HEK293 (cell line): Measurements from ENCODE around the gene PLXND1.

Experiments used
- CTCF ChIA-PET: fragments of 350-600 bp; formaldehyde crosslinking; extraction: SDS; loops from one replicate; lab custom pipeline; 2021; ENCODE audit warnings: antibody characterized with exemption; lab: Yijun Ruan, JAX
- POLR2A ChIA-PET: fragments of 300-600 bp; formaldehyde crosslinking; extraction: SDS; loops from one replicate; lab custom pipeline; 2020; ENCODE audit warnings: antibody characterized with exemption, inconsistent platforms; lab: Yijun Ruan, JAX
- H3K27ac ChIP-seq: fragments of 200-500 bp; sonication (Bioruptor generic); 2 replicates; pipeline ENCODE4 v1.5.1; 2014; ENCODE audit warnings: low read depth, low read length, control low read depth, inconsistent platforms; ENCODE audit errors: extremely low read depth
- H3K36me3 ChIP-seq, 2 experiments: fragments of 200-500 bp in 1 of 2; sonication (Bioruptor generic) in 1 of 2; 1 replicate in 1 of 2; 2 replicates in 1 of 2; pipeline ENCODE4 v1.5.1; 2014 to 2017; ENCODE audit warnings: inconsistent platforms in 2 of 2, low read length in 2 of 2; ENCODE audit not compliant: control insufficient read depth in 2 of 2, insufficient read depth in 1 of 2
- H3K4me1 ChIP-seq: fragments of 200-500 bp; sonication (Bioruptor generic); 2 replicates; pipeline ENCODE4 v1.5.1; 2014; ENCODE audit warnings: mild to moderate bottlenecking, low read length, inconsistent platforms; ENCODE audit not compliant: control insufficient read depth, insufficient read depth
- H3K4me3 ChIP-seq: 2 replicates; pipeline ENCODE4 v1.5.1; 2011; ENCODE audit warnings: low read depth, mild to moderate bottlenecking, control low read depth, low read length, moderate library complexity
- H3K9me3 ChIP-seq: fragments of 200-500 bp; sonication (Bioruptor generic); 2 replicates; pipeline ENCODE4 v1.5.1; 2014; ENCODE audit warnings: low read depth, low read length, inconsistent platforms; ENCODE audit not compliant: control insufficient read depth, insufficient read depth
- FEZF1 ChIP-seq: fragments of 450-650 bp; formaldehyde crosslinking; IDR thresholded peaks from 2 replicates; pipeline ENCODE4 v1.5.1; 2016; ENCODE audit warnings: missing biosample characterization, missing genetic modification characterization
- GLI4 ChIP-seq: fragments of 450-650 bp; formaldehyde crosslinking; IDR thresholded peaks from 2 replicates; pipeline ENCODE4 v1.5.1; 2016; ENCODE audit warnings: missing biosample characterization, missing genetic modification characterization
- GLIS1 ChIP-seq: fragments of 450-650 bp; formaldehyde crosslinking; IDR thresholded peaks from 2 replicates; pipeline ENCODE4 v1.5.1; 2016; ENCODE audit warnings: missing biosample characterization, missing genetic modification characterization
- TRIM28 ChIP-seq: IDR thresholded peaks from 2 replicates; pipeline ENCODE4 v1.6.1; 2011; ENCODE audit warnings: low read length, control low read depth, borderline replicate concordance
- WT1 ChIP-seq: fragments of 450-650 bp; formaldehyde crosslinking; IDR thresholded peaks from 2 replicates; pipeline ENCODE4 v1.5.1; 2016; ENCODE audit warnings: missing biosample characterization, missing genetic modification characterization
- ZBTB11 ChIP-seq: fragments of 450-650 bp; formaldehyde crosslinking; conservative IDR thresholded peaks from 2 replicates; pipeline ENCODE4 v1.5.1; 2016; ENCODE audit warnings: low read depth, missing biosample characterization, missing genetic modification characterization
- ZNF10 ChIP-seq: fragments of 450-650 bp; formaldehyde crosslinking; IDR thresholded peaks from 2 replicates; pipeline ENCODE4 v1.5.1; 2017; ENCODE audit warnings: missing biosample characterization, missing genetic modification characterization
- ZNF2 ChIP-seq: fragments of 450-650 bp; formaldehyde crosslinking; IDR thresholded peaks from 2 replicates; pipeline ENCODE4 v1.5.1; 2016; ENCODE audit warnings: missing biosample characterization, missing genetic modification characterization
- ZNF24 ChIP-seq: fragments of 450-650 bp; formaldehyde crosslinking; IDR thresholded peaks from 2 replicates; pipeline ENCODE4 v1.5.1; 2016; ENCODE audit warnings: missing biosample characterization, missing genetic modification characterization
- ZNF266 ChIP-seq: fragments of 450-650 bp; formaldehyde crosslinking; IDR thresholded peaks from 2 replicates; pipeline ENCODE4 v1.5.1; 2016; ENCODE audit warnings: missing biosample characterization, missing genetic modification characterization, low read depth
- ZNF280D ChIP-seq: fragments of 450-650 bp; formaldehyde crosslinking; IDR thresholded peaks from 2 replicates; pipeline ENCODE4 v1.5.1; 2016; ENCODE audit warnings: missing biosample characterization, missing genetic modification characterization
- ZNF394 ChIP-seq: fragments of 450-650 bp; formaldehyde crosslinking; IDR thresholded peaks from 2 replicates; pipeline ENCODE4 v1.5.1; 2016; ENCODE audit warnings: missing biosample characterization, missing genetic modification characterization, mild to moderate bottlenecking, moderate library complexity, borderline replicate concordance
- ZNF416 ChIP-seq: fragments of 450-650 bp; formaldehyde crosslinking; IDR thresholded peaks from 2 replicates; pipeline ENCODE4 v1.5.1; 2016; ENCODE audit warnings: missing biosample characterization, missing genetic modification characterization
- ZNF510 ChIP-seq: fragments of 450-650 bp; formaldehyde crosslinking; IDR thresholded peaks from 2 replicates; pipeline ENCODE4 v1.5.1; 2018; ENCODE audit warnings: mild to moderate bottlenecking, missing genetic modification characterization, missing biosample characterization; ENCODE audit not compliant: insufficient replicate concordance
- ZNF530 ChIP-seq: fragments of 450-650 bp; formaldehyde crosslinking; IDR thresholded peaks from 2 replicates; pipeline ENCODE4 v1.5.1; 2016; ENCODE audit warnings: low read depth, missing biosample characterization, missing genetic modification characterization
- ZNF544 ChIP-seq: fragments of 450-650 bp; formaldehyde crosslinking; IDR thresholded peaks from 2 replicates; pipeline ENCODE4 v1.5.0; 2017; ENCODE audit warnings: missing biosample characterization, missing genetic modification characterization
- ZNF548 ChIP-seq: fragments of 450-650 bp; formaldehyde crosslinking; IDR thresholded peaks from 2 replicates; pipeline ENCODE4 v1.5.1; 2016; ENCODE audit warnings: missing biosample characterization, missing genetic modification characterization
- ZNF571 ChIP-seq: fragments of 450-650 bp; formaldehyde crosslinking; IDR thresholded peaks from 2 replicates; pipeline ENCODE4 v1.5.0; 2017; ENCODE audit warnings: missing biosample characterization, missing genetic modification characterization
- ZNF660 ChIP-seq: fragments of 450-650 bp; IDR thresholded peaks from 2 replicates; pipeline ENCODE4 v1.5.1; 2018; ENCODE audit warnings: missing biosample characterization, mild to moderate bottlenecking, missing genetic modification characterization
- ZNF670 ChIP-seq: fragments of 450-650 bp; formaldehyde crosslinking; IDR thresholded peaks from 2 replicates; pipeline ENCODE4 v1.5.1; 2016; ENCODE audit warnings: missing biosample characterization, missing genetic modification characterization, low read depth
- ZNF677 ChIP-seq: fragments of 450-650 bp; IDR thresholded peaks from 2 replicates; pipeline ENCODE4 v1.5.0; 2018; ENCODE audit warnings: missing biosample characterization, mild to moderate bottlenecking, missing genetic modification characterization, moderate library complexity
- ZSCAN16 ChIP-seq: fragments of 450-650 bp; formaldehyde crosslinking; IDR thresholded peaks from 2 replicates; pipeline ENCODE4 v1.5.1; 2016; ENCODE audit warnings: missing biosample characterization, missing genetic modification characterization
- ZXDB ChIP-seq: fragments of 450-650 bp; formaldehyde crosslinking; IDR thresholded peaks from 2 replicates; pipeline ENCODE4 v1.5.1; 2016; ENCODE audit warnings: missing biosample characterization, missing genetic modification characterization
- TF ChIP-seq, protein P1 (sequence below): fragments of 450-650 bp; formaldehyde crosslinking; IDR thresholded peaks from 2 replicates; pipeline ENCODE4 v1.5.1; 2016; ENCODE audit warnings: missing biosample characterization, missing genetic modification characterization

Gene PLXND1

DNA sequence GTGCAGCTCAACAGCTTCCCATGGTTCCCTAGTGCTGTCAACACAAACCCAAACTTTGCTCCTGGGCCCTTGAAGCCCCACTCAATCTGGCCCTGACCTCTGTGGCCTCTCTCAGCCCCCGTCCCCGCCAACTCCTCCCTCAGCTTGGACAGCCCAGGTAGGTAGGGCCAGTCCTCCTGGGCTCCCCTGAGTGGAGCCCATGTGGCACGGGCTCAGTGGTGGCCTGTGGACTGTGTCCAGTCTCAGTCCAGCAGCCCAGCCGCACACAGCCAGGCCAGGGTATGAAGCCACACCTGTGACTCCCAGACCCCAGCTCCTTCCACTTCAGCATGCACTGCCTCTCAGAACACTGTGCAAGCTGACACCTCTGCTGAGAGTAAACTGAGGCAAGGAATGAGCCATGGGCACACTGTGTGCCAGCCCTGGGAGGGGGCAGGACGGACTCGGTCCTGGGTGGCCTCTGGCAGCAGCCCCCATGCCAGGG is 11.5 kb downstream of the PLXND1 start:
- Histone ChIP-seq H3K4me1 (peaks cover 4% of the 10 kb centered on the region; the same call in 1 of the 2 replicates), H3K27ac (no peak overlapping the region), H3K4me3 (no peak overlapping the region), H3K9me3 (no peaks in the 10 kb centered on the region), H3K36me3 (no peaks in the 10 kb centered on the region)
- TF ChIP-seq, protein P1, sequence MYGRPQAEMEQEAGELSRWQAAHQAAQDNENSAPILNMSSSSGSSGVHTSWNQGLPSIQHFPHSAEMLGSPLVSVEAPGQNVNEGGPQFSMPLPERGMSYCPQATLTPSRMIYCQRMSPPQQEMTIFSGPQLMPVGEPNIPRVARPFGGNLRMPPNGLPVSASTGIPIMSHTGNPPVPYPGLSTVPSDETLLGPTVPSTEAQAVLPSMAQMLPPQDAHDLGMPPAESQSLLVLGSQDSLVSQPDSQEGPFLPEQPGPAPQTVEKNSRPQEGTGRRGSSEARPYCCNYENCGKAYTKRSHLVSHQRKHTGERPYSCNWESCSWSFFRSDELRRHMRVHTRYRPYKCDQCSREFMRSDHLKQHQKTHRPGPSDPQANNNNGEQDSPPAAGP (tag by site-specific recombination), result no peak
- TF ChIP-seq GLI4 (tag by site-specific recombination) (no peak), WT1 (no peak), ZNF394 (tag by site-specific recombination) (no peak), ZXDB (tag by site-specific recombination) (no peak), ZNF266 (tag by site-specific recombination) (no peak), ZNF24 (tag by site-specific recombination) (no peak), FEZF1 (no peak), ZNF571 (tag by site-specific recombination) (no peak)
- ChIA-PET CTCF (interaction anchor here (0.6 kb wide), 1 partner anchor 112 kb away, joined by 3 read pairs; no protein-coding TSS in a partner anchor), POLR2A (no interaction called here)

DNA sequence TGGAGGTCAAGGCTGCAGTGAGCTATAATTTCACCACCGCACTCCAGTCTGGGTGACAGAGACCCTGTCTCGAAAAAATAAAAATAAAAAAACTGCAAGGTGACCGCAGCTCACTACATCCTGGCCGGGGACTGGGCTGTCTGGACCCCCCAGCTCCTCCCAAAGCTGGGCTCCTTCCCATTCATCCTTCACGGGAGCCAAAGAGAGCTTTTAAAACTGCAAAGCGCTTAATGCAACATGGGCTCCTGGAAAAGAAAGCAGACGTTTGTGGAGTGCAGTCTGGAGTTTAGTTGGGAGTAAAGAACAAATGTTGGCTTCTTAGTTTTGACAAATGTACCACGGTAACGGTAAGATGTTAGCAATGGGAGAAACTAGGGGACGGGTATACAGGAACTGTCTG is 12.1 kb downstream of the PLXND1 start:
- CTCF ChIA-PET, result no interaction called here
- POLR2A ChIA-PET, result no interaction called here
- H3K4me3 ChIP-seq, result no peak overlapping the region
- TF ChIP-seq ZSCAN16 (tag by site-specific recombination), result no peak
- no peak for TF ChIP-seq ZNF416
- no peak for TF ChIP-seq ZNF510 (tag by site-specific recombination)
- TF ChIP-seq ZNF394 (tag by site-specific recombination), result no peak
- TF ChIP-seq GLIS1, result no peak
- TF ChIP-seq ZNF677 (tag by site-specific recombination), result no peak
- TF ChIP-seq ZBTB11 (tag by site-specific recombination), result no peak
- no peak for TF ChIP-seq ZNF2 (tag by site-specific recombination)
- TF ChIP-seq ZNF530 (tag by site-specific recombination), result no peak
- TF ChIP-seq ZNF280D (tag by site-specific recombination), result no peak
- TF ChIP-seq ZNF548 (tag by site-specific recombination), result no peak
- TF ChIP-seq TRIM28, result no peak
- no peak for TF ChIP-seq ZNF10 (tag by site-specific recombination)
- no peak for TF ChIP-seq ZNF660 (tag by site-specific recombination)
- no peak for TF ChIP-seq ZNF670 (tag by site-specific recombination)
- TF ChIP-seq ZNF544 (tag by site-specific recombination), result no peak
- TF ChIP-seq, all 188 proteins: peak for 0
- H3K4me1 ChIP-seq, result peaks cover 4% of the 10 kb centered on the region; the same call in 1 of the 2 replicates
- H3K36me3 ChIP-seq, result no peaks in the 10 kb centered on the region
- H3K27ac ChIP-seq, result no peak overlapping the region
- no peaks in the 10 kb centered on the region for H3K9me3 ChIP-seq
